Activated T-cell treated with anti-CD3 and anti-CD28 coated beads, Interleukin-2, amount 50 U/mL, for 4 hours (primary cell): Measurements from ENCODE around the gene TVP23A. TPM values are rescaled to one million over a fixed set of nuclear protein-coding genes. Genes with fewer than 3 reads are reported as not detected.

ENCODE experiments used
- ATAC-seq, 2 donors: fragments of 200-7000 bp; cut with Tn5 transposase; one replicate each; pipeline ENCODE4 v1.10.0; 2021
- DNase-seq: peaks from one replicate; pipeline ENCODE4 v3.0.0-alpha.2; 2020
- H3K27me3 Mint-ChIP-seq: one replicate; pipeline ENCODE4 v1.8.0; 2021; ENCODE audit warnings: low read depth, mixed read lengths
- H3K36me3 Mint-ChIP-seq: one replicate; pipeline ENCODE4 v1.8.0; 2022; ENCODE audit warnings: mixed read lengths; ENCODE audit not compliant: insufficient read depth
- H3K4me1 Mint-ChIP-seq: one replicate; pipeline ENCODE4 v1.8.0; 2021; ENCODE audit warnings: low read depth, mixed read lengths
- H3K4me3 Mint-ChIP-seq: one replicate; pipeline ENCODE4 v1.8.0; 2021; ENCODE audit warnings: mild to moderate bottlenecking, moderate library complexity, mixed read lengths
- H3K9me3 Mint-ChIP-seq: one replicate; pipeline ENCODE4 v1.8.0; 2021; ENCODE audit warnings: mixed read lengths
- total RNA-seq, 3 donors: library from RNA; stranded (reverse); gene quantifications; one replicate each; pipeline ENCODE4 v1.2.1, GENCODE V29; 2021

The TVP23A gene
- total RNA-seq, 3 donors from 2014 or later = 0.11 to 0.14 TPM; not detected in 1

GRCh38 chr16:10740000-10740844 is 78.4 kb downstream of the TVP23A start:
- Mint-ChIP-seq H3K4me1 (peaks cover 30% of the 10 kb centered on the region), H3K9me3 (no peaks in the 10 kb centered on the region), H3K4me3 (no peak overlapping the region), H3K36me3 (peaks cover 1% of the 10 kb centered on the region), H3K27me3 (no peaks in the 10 kb centered on the region)
- ATAC-seq = no peak
- DNase-seq = no peak

DNA sequence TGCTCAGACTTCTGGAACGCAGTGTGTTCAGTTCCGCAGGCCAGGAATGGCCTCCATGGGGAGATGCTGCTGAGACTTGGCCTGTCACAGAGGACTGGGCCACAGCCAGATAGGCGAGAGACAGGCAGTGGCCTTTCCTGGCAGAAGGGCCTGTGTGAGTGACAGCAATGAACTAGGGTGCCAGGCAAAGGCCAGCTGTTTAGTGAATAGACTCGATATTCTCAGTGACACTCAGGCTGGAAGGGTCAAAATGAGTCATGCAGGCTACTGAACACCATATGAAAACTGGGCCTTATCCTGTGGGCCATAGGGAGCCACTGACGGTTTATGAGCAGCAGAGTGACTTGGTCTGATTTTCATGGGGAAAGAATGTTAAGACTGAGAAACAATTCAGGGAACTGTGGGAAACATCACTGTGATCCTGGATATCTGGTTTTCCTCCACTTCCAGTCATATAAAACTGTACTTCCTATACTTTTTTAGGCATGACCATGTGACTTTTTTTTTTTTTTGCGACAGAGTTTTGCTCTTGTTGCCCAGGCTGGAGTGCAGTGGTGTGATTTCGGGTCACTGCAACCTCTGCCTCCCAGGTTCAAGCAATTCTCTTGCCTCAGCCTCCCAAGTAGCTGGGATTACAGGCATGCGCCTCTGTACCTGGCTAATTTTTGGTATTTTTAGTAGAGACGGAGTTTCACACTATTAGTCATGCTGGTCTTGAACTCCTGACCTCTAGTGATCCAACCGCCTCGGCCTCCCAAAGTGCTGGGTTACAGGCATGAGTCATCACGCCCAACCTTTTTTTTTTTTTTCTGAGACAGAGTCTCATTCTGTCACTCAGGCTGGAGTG is 80.1 kb downstream of the TVP23A start:
- Mint-ChIP-seq H3K9me3 (no peaks in the 10 kb centered on the region), H3K36me3 (no peaks in the 10 kb centered on the region), H3K4me1 (peaks cover 22% of the 10 kb centered on the region), H3K27me3 (no peaks in the 10 kb centered on the region), H3K4me3 (peak overlapping the region; percentile 13)
- peak; percentile 44 for ATAC-seq
- peak; percentile 24 for DNase-seq

- peak overlapping the region; percentile 42 for H3K4me3 Mint-ChIP-seq
- H3K4me1 Mint-ChIP-seq = peaks cover 18% of the 10 kb centered on the region
- DNase-seq (peak; percentile 63), ATAC-seq (peak; percentile 72 to 77)
- peaks cover 4% of the 10 kb centered on the region for H3K9me3 Mint-ChIP-seq
- H3K36me3 Mint-ChIP-seq = no peaks in the 10 kb centered on the region
- no peaks in the 10 kb centered on the region for H3K27me3 Mint-ChIP-seq
Observed at GRCh38 chr16:10737068-10737625, 81.4 kb downstream of the TVP23A start.

DNA sequence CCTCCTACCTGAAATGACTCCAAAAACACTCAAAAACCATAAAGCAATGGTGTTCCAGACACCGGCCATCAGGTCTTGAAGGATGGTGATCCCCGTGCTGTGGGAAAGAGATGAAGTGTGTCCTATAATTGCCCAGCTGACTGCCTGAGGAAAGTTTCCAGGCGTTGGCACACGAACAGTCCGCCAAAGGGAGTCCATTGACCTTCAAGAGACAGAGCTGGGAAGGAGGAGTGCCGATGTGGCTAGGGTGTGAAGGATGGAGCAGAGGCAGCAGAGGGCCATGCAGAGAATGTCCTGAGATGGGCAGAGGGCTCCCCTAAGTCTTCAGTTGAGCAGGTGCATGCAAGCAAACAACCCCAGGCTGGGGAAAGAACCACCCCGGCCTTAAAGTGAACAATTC is 86.8 kb downstream of the TVP23A start:
- no peak for DNase-seq
- H3K36me3 Mint-ChIP-seq = no peaks in the 10 kb centered on the region
- ATAC-seq = no peak
- no peak overlapping the region for H3K4me3 Mint-ChIP-seq
- peaks cover 4% of the 10 kb centered on the region for H3K9me3 Mint-ChIP-seq
- H3K27me3 Mint-ChIP-seq = no peaks in the 10 kb centered on the region
- no peaks in the 10 kb centered on the region for H3K4me1 Mint-ChIP-seq

GRCh38 chr16:10729104-10730048 is 89.2 kb downstream of the TVP23A start:
- DNase-seq (no peak), ATAC-seq (no peak)
- Mint-ChIP-seq H3K27me3 (no peaks in the 10 kb centered on the region), H3K4me3 (no peak overlapping the region), H3K9me3 (peaks cover 4% of the 10 kb centered on the region), H3K4me1 (no peaks in the 10 kb centered on the region), H3K36me3 (no peaks in the 10 kb centered on the region)

DNA sequence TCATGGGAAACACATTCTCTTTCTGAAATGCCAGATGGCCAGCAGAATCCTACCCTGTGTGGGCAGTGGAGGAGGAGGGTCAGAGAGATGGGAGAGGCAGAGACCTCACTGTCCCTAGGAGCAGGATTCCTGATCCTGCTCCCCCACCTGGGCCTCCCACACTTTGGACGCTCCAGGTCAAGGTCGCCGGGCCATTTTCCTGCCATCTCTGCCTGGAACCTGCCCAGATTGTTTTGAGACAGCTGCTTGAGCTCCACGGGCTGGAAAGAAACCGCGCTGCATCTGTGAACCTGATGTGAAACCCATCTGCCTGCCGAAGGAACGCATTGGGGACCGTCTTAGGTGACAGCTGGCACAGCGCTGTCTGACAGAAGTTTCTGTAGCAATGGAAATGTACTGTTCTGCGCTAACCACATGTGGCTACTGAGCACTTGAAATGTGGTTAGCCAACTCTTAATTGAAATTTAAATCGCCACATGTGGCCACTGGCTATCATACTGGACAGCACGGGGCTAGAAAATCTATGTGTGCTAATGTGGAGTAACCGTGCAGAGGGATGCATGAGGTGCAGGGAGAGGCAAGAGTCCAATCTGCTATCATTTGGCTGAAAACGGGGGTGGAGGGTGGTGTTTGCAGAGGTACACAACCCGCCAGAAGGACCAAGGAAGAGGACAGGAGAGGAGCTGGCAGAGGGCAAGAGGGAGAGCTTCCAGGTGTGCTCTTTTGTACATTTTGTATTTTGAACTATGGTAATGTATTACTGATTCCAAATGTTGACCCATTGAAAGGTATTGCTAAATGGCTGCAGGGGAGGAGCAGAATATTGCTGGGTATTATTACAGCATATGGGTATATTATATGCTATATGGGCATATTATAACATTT is 90.3 kb downstream of the TVP23A start:
- Mint-ChIP-seq H3K27me3 (no peaks in the 10 kb centered on the region), H3K9me3 (peaks cover 3% of the 10 kb centered on the region), H3K36me3 (no peaks in the 10 kb centered on the region), H3K4me1 (no peaks in the 10 kb centered on the region), H3K4me3 (no peak overlapping the region)
- ATAC-seq (no peak), DNase-seq (no peak)

Other genes starting within 250 kb of the TVP23A start
- gene EMP2, start 238.2 kb downstream of the TVP23A start, total RNA-seq = under 1 TPM; 0.16 to 0.35 (median 0.16) TPM
- gene TEKT5, start 123.9 kb downstream of the TVP23A start, total RNA-seq = not detected
- gene NUBP1, start 75.0 kb downstream of the TVP23A start, total RNA-seq = 10 to 100 TPM; 42.4 to 52.8 (median 44.1) TPM
- 1 to 10 TPM; 2.4 to 3.6 (median 2.5) TPM for gene CIITA, start 58.4 kb upstream of the TVP23A start, total RNA-seq
- 10 to 100 TPM; 27.0 to 30.2 (median 29.5) TPM for gene DEXI, start 123.7 kb upstream of the TVP23A start, total RNA-seq
- 10 to 100 TPM; 25.2 to 26.4 (median 26.3) TPM for gene CLEC16A, start 125.8 kb upstream of the TVP23A start, total RNA-seq